GM18858 (cell line): ENCODE measurements around the gene CLDN18.

Experiments
- ATAC-seq: cut with Tn5 transposase; IDR thresholded peaks from one replicate; pipeline ENCODE4 v1.9.1; 2021; ENCODE audit not compliant: unreplicated experiment

Gene CLDN18

GRCh38 chr3:138009476-138010272 is at the start of gene CLDN18:
Gene CLDN18, plus strand, starts transcription at chr3:138010165. Its CDS starts 61 bp downstream, at chr3:138010226.
- no peak for ATAC-seq

- ATAC-seq, result no peak
These were observed 47.7 kb upstream of the CLDN18 start for GRCh38 chr3:137962251-137962650.

GRCh38 chr3:137963463-137963862 is 46.5 kb upstream of the CLDN18 start:
- no peak for ATAC-seq

DNA sequence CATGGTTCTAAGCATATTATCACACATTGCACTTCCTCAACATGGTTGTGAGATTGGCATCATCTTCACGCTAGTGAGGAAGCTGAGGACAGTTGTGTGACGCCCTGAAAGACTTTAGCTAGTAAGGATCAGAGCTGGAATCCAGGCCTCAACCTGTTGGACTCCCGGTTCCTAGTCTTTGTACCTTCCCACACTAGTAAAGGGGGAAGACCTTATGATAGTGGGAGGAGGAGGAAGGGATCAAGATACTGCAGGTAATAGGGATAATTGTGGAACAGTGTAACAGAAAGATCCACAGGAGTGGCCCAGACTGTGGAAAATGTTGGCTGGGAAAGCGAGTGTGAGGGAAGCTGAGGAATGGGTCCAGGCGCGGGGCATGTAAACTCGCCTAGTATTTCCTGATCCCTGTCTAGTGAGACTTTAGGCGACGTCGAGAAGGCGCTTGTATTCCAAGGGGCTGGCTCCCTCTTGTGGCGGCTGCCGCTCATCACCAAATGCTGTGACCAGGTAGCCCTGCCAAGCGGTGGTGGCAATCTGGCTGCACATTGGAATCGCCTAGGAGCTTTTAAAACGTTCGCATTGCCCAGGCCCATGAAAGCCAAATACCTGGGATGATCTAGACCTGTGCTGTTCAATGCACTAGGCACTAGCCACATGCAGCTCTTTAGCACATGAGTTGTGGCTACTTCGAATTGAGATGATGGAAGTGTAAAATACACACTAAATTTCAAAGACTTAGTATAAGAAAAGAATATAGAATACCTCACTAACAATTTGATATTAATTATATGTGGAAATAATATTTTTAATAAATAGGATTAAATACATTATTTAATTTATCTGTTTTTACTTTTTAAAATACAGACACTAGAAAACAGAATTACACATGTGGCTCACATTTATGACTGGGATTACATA is 38.8 kb upstream of the CLDN18 start:
- ATAC-seq, result peak; percentile 73

- no peak for ATAC-seq
These were observed 37.6 kb upstream of the CLDN18 start for GRCh38 chr3:137972396-137972795.

- ATAC-seq, result no peak
These were observed 31.6 kb upstream of the CLDN18 start for GRCh38 chr3:137978328-137978727.

GRCh38 chr3:137987723-137988122 is 22.2 kb upstream of the CLDN18 start:
- ATAC-seq, result no peak

GRCh38 chr3:137988152-137988551 is 21.8 kb upstream of the CLDN18 start:
- ATAC-seq, result peak; percentile 79

- ATAC-seq, result peak; percentile 60
These were observed 21.0 kb upstream of the CLDN18 start for GRCh38 chr3:137988982-137989381.

DNA sequence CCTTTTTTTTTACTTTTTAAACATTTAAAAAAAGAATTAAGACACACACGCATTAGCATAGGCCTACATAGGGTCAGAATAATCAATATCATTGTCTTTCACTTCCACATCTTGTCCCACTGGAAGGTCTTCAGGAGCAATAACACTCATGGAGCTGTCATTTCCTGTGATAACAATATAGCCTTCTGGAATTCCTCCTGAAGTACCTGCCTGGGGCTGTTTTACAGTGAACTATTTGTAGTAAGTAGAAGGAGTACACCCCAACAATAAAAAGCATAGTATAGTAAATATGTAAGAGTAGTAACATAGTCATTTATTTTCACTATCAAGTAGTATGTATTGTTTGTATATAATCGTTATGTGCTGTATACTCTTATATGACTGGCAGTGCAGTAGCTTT is 19.5 kb upstream of the CLDN18 start:
- ATAC-seq, result no peak

- ATAC-seq, result no peak
These were observed 17.4 kb upstream of the CLDN18 start for GRCh38 chr3:137992592-137992991.

DNA sequence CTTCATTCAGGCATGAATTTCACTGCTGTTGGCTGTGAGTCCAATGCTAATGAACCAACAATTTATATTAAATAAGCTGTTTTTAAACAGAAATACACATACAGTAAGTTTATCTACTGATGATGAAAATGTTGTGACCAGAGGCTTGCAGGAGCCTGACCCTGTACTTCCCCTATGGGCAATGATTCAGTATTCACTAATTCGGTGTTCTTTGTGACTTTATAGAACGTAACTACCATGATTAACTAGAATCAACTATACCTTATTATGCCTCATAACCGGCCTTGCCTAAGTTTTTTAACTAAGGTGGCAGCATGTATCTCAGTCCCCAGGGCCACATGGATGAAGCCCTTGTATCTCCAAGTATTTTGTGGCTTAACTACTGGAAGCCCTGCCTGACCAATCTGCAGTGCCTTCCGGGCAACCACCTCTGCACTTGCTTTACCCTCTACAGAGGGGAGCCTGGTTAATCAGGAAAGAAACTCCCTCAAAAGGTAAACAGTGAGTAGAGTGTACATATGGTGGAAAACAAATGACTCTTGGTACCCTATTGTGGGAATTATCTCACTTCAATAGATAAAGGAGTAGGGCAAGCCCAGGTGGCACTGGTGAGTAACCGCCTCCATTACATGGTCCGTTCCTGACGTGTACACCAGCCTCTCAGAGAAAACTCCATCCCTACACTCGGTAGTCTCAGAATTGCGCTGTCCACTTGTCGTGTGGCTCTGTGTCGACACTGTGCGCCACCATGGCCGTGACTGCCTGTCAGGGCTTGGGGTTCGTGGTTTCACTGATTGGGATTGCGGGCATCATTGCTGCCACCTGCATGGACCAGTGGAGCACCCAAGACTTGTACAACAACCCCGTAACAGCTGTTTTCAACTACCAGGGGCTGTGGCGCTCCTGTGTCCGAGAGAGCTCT is 11.6 kb upstream of the CLDN18 start:
- no peak for ATAC-seq

GRCh38 chr3:138003069-138003468 is 6.9 kb upstream of the CLDN18 start:
- no peak for ATAC-seq

GRCh38 chr3:138005627-138006026 is 4.3 kb upstream of the CLDN18 start:
- no peak for ATAC-seq

DNA sequence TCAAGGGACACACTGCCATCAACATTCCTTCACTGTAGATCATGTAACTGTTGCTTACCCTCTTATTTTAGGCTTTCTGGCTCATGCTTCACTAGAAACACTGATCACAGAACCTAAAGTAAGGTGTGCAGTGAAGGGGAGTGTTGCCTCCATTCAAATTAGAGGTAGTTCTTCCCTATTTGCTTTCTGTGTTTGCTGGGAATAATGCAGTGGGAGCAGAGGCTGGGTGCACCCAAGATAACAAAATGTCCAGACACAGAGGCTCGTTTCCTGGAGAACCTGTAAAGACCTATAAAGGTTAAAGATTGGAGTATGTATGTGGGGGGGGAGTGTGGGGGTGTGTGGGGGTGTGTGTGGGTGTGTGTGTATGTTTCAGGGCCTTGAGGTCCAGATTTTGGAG is 2.1 kb upstream of the CLDN18 start:
- ATAC-seq, result no peak

GRCh38 chr3:138010273-138010590 is 267 bp downstream of the CLDN18 start:
- ATAC-seq, result no peak

- ATAC-seq, result no peak
These were observed 1.8 kb downstream of the CLDN18 start for GRCh38 chr3:138011722-138012121.

- no peak for ATAC-seq
These were observed 2.6 kb downstream of the CLDN18 start for GRCh38 chr3:138012526-138012925.

- no peak for ATAC-seq
These were observed 6.1 kb downstream of the CLDN18 start for GRCh38 chr3:138016065-138016464.

GRCh38 chr3:138019281-138020069 is 9.5 kb downstream of the CLDN18 start:
- no peak for ATAC-seq
